Measurements from ENCODE around the gene TCF15. TPM values are rescaled to one million over a fixed set of nuclear protein-coding genes. Genes with fewer than 3 reads are reported as not detected.

The TCF15 gene, protein sequence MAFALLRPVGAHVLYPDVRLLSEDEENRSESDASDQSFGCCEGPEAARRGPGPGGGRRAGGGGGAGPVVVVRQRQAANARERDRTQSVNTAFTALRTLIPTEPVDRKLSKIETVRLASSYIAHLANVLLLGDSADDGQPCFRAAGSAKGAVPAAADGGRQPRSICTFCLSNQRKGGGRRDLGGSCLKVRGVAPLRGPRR
- total RNA-seq (2014; rRNA removed; shearing (Covaris generic)) (2.0 and 3.8 TPM in 2 replicates), polyA plus RNA-seq (2016; fragmentation: Nextera tagmentation; extraction: Ambion mirVana) (4.0 and 4.2 TPM in 2 replicates)
- long read RNA-seq = 0 reads

- H3F3A ChIP-seq (replicated peaks; ENCODE audit: low read depth) = peaks cover 9% of the 10 kb centered on the region
- H3K4me1 Mint-ChIP-seq = peaks cover 33% of the 10 kb centered on the region
- no peaks in the 10 kb centered on the region for H3K79me2 ChIP-seq (replicated peaks; ENCODE audit: insufficient read depth)
- peaks cover 33% of the 10 kb centered on the region for H3K27me3 ChIP-seq (ENCODE audit: insufficient read depth)
- H3K4me1 ChIP-seq (ENCODE audit: insufficient read depth) = peaks cover 15% of the 10 kb centered on the region
- H3K27me3 Mint-ChIP-seq (ENCODE audit: insufficient read depth, low read depth, poor library complexity) = peaks cover 21% of the 10 kb centered on the region
- no peaks in the 10 kb centered on the region for H3K36me3 Mint-ChIP-seq (ENCODE audit: low read depth)
- H3K9me3 Mint-ChIP-seq = no peaks in the 10 kb centered on the region
- peak; percentile 88 for ATAC-seq
- H3K27ac ChIP-seq (ENCODE audit: low read depth) = no peak within 1 kb of the TSS
- H3K36me3 ChIP-seq (ENCODE audit: insufficient read depth) = no peaks in the 10 kb centered on the region
- H4K20me1 ChIP-seq (replicated peaks; ENCODE audit: insufficient read depth) = no peaks in the 10 kb centered on the region; the same call in none of the 2 replicates
- TF ChIP-seq EZH2 (IDR thresholded peaks at IDR 0.05; ENCODE audit: low read depth, unreplicated experiment) (peak; percentile 40), ZNF114 (CRISPR knock-in tag; IDR thresholded peaks at IDR 0.05) (no peak), POLR2AphosphoS5 (IDR thresholded peaks at IDR 0.05; ENCODE audit: low read depth) (peak; percentile 59), ZNF331 (CRISPR knock-in tag; IDR thresholded peaks at IDR 0.05; ENCODE audit: low read depth) (no peak)
- TF ChIP-seq, protein P1, sequence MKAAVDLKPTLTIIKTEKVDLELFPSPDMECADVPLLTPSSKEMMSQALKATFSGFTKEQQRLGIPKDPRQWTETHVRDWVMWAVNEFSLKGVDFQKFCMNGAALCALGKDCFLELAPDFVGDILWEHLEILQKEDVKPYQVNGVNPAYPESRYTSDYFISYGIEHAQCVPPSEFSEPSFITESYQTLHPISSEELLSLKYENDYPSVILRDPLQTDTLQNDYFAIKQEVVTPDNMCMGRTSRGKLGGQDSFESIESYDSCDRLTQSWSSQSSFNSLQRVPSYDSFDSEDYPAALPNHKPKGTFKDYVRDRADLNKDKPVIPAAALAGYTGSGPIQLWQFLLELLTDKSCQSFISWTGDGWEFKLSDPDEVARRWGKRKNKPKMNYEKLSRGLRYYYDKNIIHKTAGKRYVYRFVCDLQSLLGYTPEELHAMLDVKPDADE (IDR thresholded peaks at IDR 0.05) = no peak
- no peaks in the 10 kb centered on the region for H3K9me2 ChIP-seq (ENCODE audit: insufficient read depth)
- peak within 1 kb of the TSS; percentile 65 for H3K4me3 ChIP-seq
- peak within 1 kb of the TSS; percentile 71 for H3K4me3 Mint-ChIP-seq
- H3K27ac Mint-ChIP-seq = no peak within 1 kb of the TSS
- H2AFZ ChIP-seq = peak within 1 kb of the TSS; percentile 98
- peak within 1 kb of the TSS; percentile 92 for H3K4me2 ChIP-seq
- DNase-seq (ENCODE audit: low spot score) = peak; percentile 85
These were observed at the start of gene TCF15 for GRCh38 chr20:610130-611046. Gene TCF15, minus strand, starts transcription at chr20:610309. Its CDS starts 72 bp downstream, at chr20:610237.

DNA sequence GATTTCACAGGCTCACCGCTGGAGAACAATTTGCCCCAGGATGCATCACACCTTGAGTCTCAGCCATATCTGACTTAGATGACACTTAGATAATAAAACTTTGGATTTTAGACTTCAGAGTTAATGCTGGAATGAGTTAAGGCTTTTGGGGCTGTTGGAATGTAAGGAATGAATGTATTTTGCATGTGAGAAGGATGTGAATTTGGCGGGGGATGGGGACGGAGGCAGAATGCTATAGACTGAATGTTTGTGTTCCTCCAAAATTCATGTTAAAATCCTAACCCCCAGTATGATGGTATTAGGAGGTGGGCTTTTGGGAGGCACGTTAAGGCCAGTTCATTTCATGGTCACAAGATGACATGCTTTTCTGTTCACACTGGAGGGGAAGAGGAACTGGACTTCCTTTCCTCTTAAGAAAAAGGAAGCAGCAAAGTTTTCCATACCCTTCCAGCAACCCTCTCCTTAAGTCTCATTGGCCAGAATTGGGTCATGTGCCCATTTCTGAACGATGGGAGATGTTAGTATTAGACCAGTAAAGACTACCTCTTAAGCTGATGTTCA is 48.7 kb upstream of the TCF15 start:
- no peaks in the 10 kb centered on the region for H3K36me3 Mint-ChIP-seq (ENCODE audit: low read depth)
- no peaks in the 10 kb centered on the region for H3K36me3 ChIP-seq (ENCODE audit: insufficient read depth)
- peak; percentile 83 for DNase-seq (ENCODE audit: low spot score)
- H3K79me2 ChIP-seq (replicated peaks; ENCODE audit: insufficient read depth) = no peaks in the 10 kb centered on the region
- 0 out of 3 replicates have a peak, but pooled peaks cover 3% of the 10 kb centered on the region for H3K9me3 Mint-ChIP-seq
- H4K20me1 ChIP-seq (replicated peaks; ENCODE audit: insufficient read depth) = no peaks in the 10 kb centered on the region
- peaks cover 42% of the 10 kb centered on the region for H3K27me3 ChIP-seq (ENCODE audit: insufficient read depth)
- no peak overlapping the region for H2AFZ ChIP-seq
- H3K27me3 Mint-ChIP-seq (ENCODE audit: insufficient read depth, low read depth, poor library complexity) = peaks cover 29% of the 10 kb centered on the region
- H3F3A ChIP-seq (replicated peaks; ENCODE audit: low read depth) = peaks cover 12% of the 10 kb centered on the region
- peak overlapping the region; percentile 37 for H3K4me3 Mint-ChIP-seq
- H3K4me1 ChIP-seq (ENCODE audit: insufficient read depth) = peaks cover 72% of the 10 kb centered on the region
- peak overlapping the region; percentile 88 for H3K27ac Mint-ChIP-seq
- H3K9me2 ChIP-seq (ENCODE audit: insufficient read depth) = 0 out of 2 replicates have a peak, but pooled peaks cover 5% of the 10 kb centered on the region
- peak overlapping the region; percentile 53 for H3K4me2 ChIP-seq
- peak overlapping the region; percentile 61 for H3K27ac ChIP-seq (ENCODE audit: low read depth)
- H3K4me3 ChIP-seq = 0 out of 2 replicates have a peak overlapping the region, but pooled peaks have one; percentile 3
- peak; percentile 17 for ATAC-seq
- H3K4me1 Mint-ChIP-seq = peaks cover 79% of the 10 kb centered on the region
- TF ChIP-seq, protein P2, sequence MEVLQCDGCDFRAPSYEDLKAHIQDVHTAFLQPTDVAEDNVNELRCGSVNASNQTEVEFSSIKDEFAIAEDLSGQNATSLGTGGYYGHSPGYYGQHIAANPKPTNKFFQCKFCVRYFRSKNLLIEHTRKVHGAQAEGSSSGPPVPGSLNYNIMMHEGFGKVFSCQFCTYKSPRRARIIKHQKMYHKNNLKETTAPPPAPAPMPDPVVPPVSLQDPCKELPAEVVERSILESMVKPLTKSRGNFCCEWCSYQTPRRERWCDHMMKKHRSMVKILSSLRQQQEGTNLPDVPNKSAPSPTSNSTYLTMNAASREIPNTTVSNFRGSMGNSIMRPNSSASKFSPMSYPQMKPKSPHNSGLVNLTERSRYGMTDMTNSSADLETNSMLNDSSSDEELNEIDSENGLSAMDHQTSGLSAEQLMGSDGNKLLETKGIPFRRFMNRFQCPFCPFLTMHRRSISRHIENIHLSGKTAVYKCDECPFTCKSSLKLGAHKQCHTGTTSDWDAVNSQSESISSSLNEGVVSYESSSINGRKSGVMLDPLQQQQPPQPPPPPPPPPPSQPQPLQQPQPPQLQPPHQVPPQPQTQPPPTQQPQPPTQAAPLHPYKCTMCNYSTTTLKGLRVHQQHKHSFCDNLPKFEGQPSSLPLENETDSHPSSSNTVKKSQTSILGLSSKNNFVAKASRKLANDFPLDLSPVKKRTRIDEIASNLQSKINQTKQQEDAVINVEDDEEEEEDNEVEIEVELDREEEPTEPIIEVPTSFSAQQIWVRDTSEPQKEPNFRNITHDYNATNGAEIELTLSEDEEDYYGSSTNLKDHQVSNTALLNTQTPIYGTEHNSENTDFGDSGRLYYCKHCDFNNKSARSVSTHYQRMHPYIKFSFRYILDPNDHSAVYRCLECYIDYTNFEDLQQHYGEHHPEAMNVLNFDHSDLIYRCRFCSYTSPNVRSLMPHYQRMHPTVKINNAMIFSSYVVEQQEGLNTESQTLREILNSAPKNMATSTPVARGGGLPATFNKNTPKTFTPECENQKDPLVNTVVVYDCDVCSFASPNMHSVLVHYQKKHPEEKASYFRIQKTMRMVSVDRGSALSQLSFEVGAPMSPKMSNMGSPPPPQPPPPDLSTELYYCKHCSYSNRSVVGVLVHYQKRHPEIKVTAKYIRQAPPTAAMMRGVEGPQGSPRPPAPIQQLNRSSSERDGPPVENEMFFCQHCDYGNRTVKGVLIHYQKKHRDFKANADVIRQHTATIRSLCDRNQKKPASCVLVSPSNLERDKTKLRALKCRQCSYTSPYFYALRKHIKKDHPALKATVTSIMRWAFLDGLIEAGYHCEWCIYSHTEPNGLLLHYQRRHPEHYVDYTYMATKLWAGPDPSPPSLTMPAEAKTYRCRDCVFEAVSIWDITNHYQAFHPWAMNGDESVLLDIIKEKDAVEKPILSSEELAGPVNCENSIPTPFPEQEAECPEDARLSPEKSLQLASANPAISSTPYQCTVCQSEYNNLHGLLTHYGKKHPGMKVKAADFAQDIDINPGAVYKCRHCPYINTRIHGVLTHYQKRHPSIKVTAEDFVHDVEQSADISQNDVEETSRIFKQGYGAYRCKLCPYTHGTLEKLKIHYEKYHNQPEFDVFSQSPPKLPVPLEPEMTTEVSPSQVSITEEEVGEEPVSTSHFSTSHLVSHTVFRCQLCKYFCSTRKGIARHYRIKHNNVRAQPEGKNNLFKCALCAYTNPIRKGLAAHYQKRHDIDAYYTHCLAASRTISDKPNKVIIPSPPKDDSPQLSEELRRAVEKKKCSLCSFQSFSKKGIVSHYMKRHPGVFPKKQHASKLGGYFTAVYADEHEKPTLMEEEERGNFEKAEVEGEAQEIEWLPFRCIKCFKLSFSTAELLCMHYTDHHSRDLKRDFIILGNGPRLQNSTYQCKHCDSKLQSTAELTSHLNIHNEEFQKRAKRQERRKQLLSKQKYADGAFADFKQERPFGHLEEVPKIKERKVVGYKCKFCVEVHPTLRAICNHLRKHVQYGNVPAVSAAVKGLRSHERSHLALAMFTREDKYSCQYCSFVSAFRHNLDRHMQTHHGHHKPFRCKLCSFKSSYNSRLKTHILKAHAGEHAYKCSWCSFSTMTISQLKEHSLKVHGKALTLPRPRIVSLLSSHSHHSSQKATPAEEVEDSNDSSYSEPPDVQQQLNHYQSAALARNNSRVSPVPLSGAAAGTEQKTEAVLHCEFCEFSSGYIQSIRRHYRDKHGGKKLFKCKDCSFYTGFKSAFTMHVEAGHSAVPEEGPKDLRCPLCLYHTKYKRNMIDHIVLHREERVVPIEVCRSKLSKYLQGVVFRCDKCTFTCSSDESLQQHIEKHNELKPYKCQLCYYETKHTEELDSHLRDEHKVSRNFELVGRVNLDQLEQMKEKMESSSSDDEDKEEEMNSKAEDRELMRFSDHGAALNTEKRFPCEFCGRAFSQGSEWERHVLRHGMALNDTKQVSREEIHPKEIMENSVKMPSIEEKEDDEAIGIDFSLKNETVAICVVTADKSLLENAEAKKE (CRISPR knock-in tag; IDR thresholded peaks at IDR 0.05) = no peak
- no peak for TF ChIP-seq STAT1 (IDR thresholded peaks at IDR 0.05; ENCODE audit: unreplicated experiment)
- no peak for TF ChIP-seq ZNF331 (CRISPR knock-in tag; IDR thresholded peaks at IDR 0.05; ENCODE audit: low read depth)
- no peak for TF ChIP-seq CTCF (conservative IDR thresholded peaks at IDR 0.05; ENCODE audit: low read depth in 2 of 2)
- no peak for TF ChIP-seq JUNB (IDR thresholded peaks at IDR 0.05; ENCODE audit: unreplicated experiment)

Data from GM23338 (cell line).